GM12878 (cell line): ENCODE data around the gene CATSPERZ. TPM values are rescaled to one million over a fixed set of nuclear protein-coding genes. Genes with fewer than 3 reads are reported as not detected.
A peak's percentile ranks its signal among the peaks of the same experiment; 100 is the strongest.

Experiments
- ATAC-seq: fragments of 200-7000 bp; cut with Tn5 transposase; 3 replicates; pipeline ENCODE4 v1.9.1; 2020; ENCODE audit warnings: mild to moderate bottlenecking, moderate library complexity
- BruUV-seq: library from RNA; stranded (reverse); fragments of 400-500 nt; replicated peaks from 2 replicates; lab custom pipeline; 2021; lab: Mats Ljungman, UMichigan
- CTCF ChIA-PET: fragments of 300-600 bp; sonication (Branson Sonifier 250); formaldehyde crosslinking; extraction: SDS; loops from one replicate; lab custom pipeline; 2021; ENCODE audit warnings: inconsistent platforms; lab: Yijun Ruan, JAX
- POLR2A ChIA-PET: fragments of 350-600 bp; formaldehyde crosslinking; extraction: SDS; loops from one replicate; lab custom pipeline; 2021; ENCODE audit warnings: inconsistent platforms; lab: Charles Lee
- RAD21 ChIA-PET: fragments of 300-600 bp; sonication (Branson Sonifier 250); formaldehyde crosslinking; loops from one replicate; lab custom pipeline; 2023; ENCODE audit warnings: antibody characterized with exemption; ENCODE audit not compliant: unreplicated experiment; lab: Charles Lee
- SMC1A ChIA-PET: fragments of 300-600 bp; sonication (Branson Sonifier 250); formaldehyde crosslinking; loops from one replicate; lab custom pipeline; 2023; ENCODE audit not compliant: unreplicated experiment, uncharacterized antibody; lab: Charles Lee
- DNase-seq: peaks from one replicate; pipeline ENCODE4 v3.0.0-alpha.2; 2011; ENCODE audit warnings: low read depth, low spot score
- FAIRE-seq: peaks from 3 replicates; lab custom pipeline; 2011; peaks lifted over from hg19 to GRCh38; lab: Jason Lieb, UNC
- H2AFZ ChIP-seq: 2 replicates; pipeline ENCODE4 v1.6.0; 2011; ENCODE audit warnings: low read depth, low read length, control low read depth; ENCODE audit not compliant: control insufficient read depth
- H3K27ac ChIP-seq: 2 replicates; pipeline ENCODE4 v1.5.1; 2011; ENCODE audit warnings: control low read depth; ENCODE audit not compliant: control insufficient read depth, insufficient read depth
- H3K27me3 ChIP-seq, 2 experiments: replicated peaks in 1 of 2; 2 replicates each; pipeline versions ENCODE4 v1.6.0 to v1.6.1; 2011; ENCODE audit warnings: low read length in 1 of 2; ENCODE audit not compliant: control insufficient read depth in 2 of 2, insufficient read depth in 2 of 2
- H3K36me3 ChIP-seq, 2 experiments: 2 replicates each; pipeline ENCODE4 v1.5.1; 2011; ENCODE audit warnings: low read length in 1 of 2; ENCODE audit not compliant: control insufficient read depth in 2 of 2, insufficient read depth in 2 of 2
- H3K4me1 ChIP-seq: 2 replicates; pipeline ENCODE4 v1.6.1; 2011; ENCODE audit warnings: mild to moderate bottlenecking, low read length, moderate library complexity, mixed read lengths; ENCODE audit not compliant: control insufficient read depth, insufficient read depth
- H3K4me2 ChIP-seq: 2 replicates; pipeline ENCODE4 v1.6.0; 2011; ENCODE audit warnings: control low read depth; ENCODE audit not compliant: control insufficient read depth, insufficient read depth
- H3K4me3 ChIP-seq: fragments of 200-600 bp; sonication (generic); 2 replicates; pipeline ENCODE4 v1.5.1; 2016
- H3K79me2 ChIP-seq: 2 replicates; pipeline ENCODE4 v1.6.0; 2011; ENCODE audit warnings: low read length; ENCODE audit not compliant: control insufficient read depth, insufficient read depth
- H3K9ac ChIP-seq: 2 replicates; pipeline ENCODE4 v1.8.0; 2011; ENCODE audit warnings: low read length, control low read depth, mixed read lengths; ENCODE audit not compliant: control insufficient read depth, insufficient read depth
- H3K9me3 ChIP-seq: replicated peaks from 3 replicates; pipeline ENCODE4 v1.5.1; 2011; ENCODE audit warnings: mild to moderate bottlenecking, low read length; ENCODE audit not compliant: control insufficient read depth, insufficient read depth
- H4K20me1 ChIP-seq: 2 replicates; pipeline ENCODE4 v1.6.0; 2011; ENCODE audit not compliant: control insufficient read depth, insufficient read depth
- BHLHE40 ChIP-seq, 2 experiments: fragments of 450-650 bp in 1 of 2; IDR thresholded peaks; 2 replicates each; pipeline ENCODE4 v1.6.1; 2011 to 2017; ENCODE audit warnings: low read depth in 2 of 2, borderline replicate concordance in 1 of 2, improper control_type of control experiment in 1 of 2, low read length in 1 of 2, mild to moderate bottlenecking in 1 of 2
- CHD4 ChIP-seq: fragments of 200-600 bp; sonication (generic); IDR thresholded peaks from 2 replicates; pipeline ENCODE4 v1.6.1; 2016; ENCODE audit warnings: mild to moderate bottlenecking
- ETV6 ChIP-seq, 2 experiments: fragments of 450-650 bp in 1 of 2; IDR thresholded peaks in 1 of 2; conservative IDR thresholded peaks in 1 of 2; 2 replicates each; pipeline ENCODE4 v1.6.1; 2014; ENCODE audit warnings: antibody characterized with exemption in 1 of 2, borderline replicate concordance in 1 of 2, low read depth in 1 of 2, mild to moderate bottlenecking in 1 of 2, moderate library complexity in 1 of 2
- SMC3 ChIP-seq: IDR thresholded peaks from 2 replicates; pipeline ENCODE4 v1.6.1; 2011; ENCODE audit warnings: low read length, improper control_type of control experiment, borderline replicate concordance
- ZNF384 ChIP-seq: IDR thresholded peaks from 2 replicates; pipeline ENCODE4 v1.6.1; 2012; ENCODE audit warnings: low read depth, mild to moderate bottlenecking, low read length, improper control_type of control experiment, borderline replicate concordance
- WGBS: methylation state at CpG from one replicate; pipeline ENCODE4 v1.1.6; 2016; ENCODE audit warnings: low lambda C conversion rate; ENCODE audit not compliant: insufficient replicate concordance, insufficient coverage; ENCODE audit errors: missing lambda C conversion rate; 5-methylcytosine and 5-hydroxymethylcytosine counted together
- in situ Hi-C: fragments of 300-500 bp; cut with MboI; formaldehyde crosslinking; loops from 9 replicates; pipeline ENCODE4 v1.14.3; 2018; ENCODE audit warnings: mixed read lengths
- intact Hi-C: fragments of 100-400 bp; cut with micrococcal nuclease; formaldehyde crosslinking; loops from one replicate; pipeline ENCODE4 v1.14.2; 2022; ENCODE audit not compliant: unreplicated experiment
- polyA plus RNA-seq, 11 experiments: library from polyadenylated mRNA; depleted of rRNA in 4 of 11; unstranded in 6 of 11; stranded (reverse) in 5 of 11; fragments of >200 nt; fragmentation: Nextera tagmentation in 4 of 11; fragmentation: Illumina TruSeq in 1 of 11; extraction: Ambion mirVana in 4 of 11; extraction: Trizol in 1 of 11; gene quantifications; 1 replicate in 1 of 11; 2 replicates in 10 of 11; pipeline versions ENCODE4 v1.2.1 to v1.2.3, GENCODE V29; 2011 to 2016; ENCODE audit warnings: inconsistent platforms in 2 of 11, missing spikeins in 2 of 11, low read depth in 1 of 11
- total RNA-seq, 4 experiments: library from RNA; depleted of rRNA in 3 of 4; stranded (reverse); fragments of >200 nt in 3 of 4; fragmentation: Illumina TruSeq in 1 of 4; extraction: Trizol in 1 of 4; gene quantifications; 2 replicates each; pipeline versions ENCODE4 v1.2.1 to v1.2.3, GENCODE V29; 2013 to 2021
- TF ChIP-seq, protein P1 (sequence below): fragments of 450-650 bp; IDR thresholded peaks from 2 replicates; pipeline ENCODE4 v1.6.1; 2017; ENCODE audit warnings: antibody characterized with exemption, mild to moderate bottlenecking, moderate library complexity
- TF ChIP-seq, protein P2 (sequence below): IDR thresholded peaks from 2 replicates; pipeline ENCODE4 v1.6.1; 2012; ENCODE audit warnings: low read depth, low read length, improper control_type of control experiment

Gene CATSPERZ
- total and polyA plus RNA-seq, 10 of the 15 experiments (the other 5 are each of a cell fraction or from before 2014, with no cell fraction given): 0.12 to 0.31 TPM; not detected in 8

- ChIA-PET CTCF (interaction anchor here (2.8 to 3.6 kb wide), 2 partner anchors 7 to 31 kb away, joined by 18 to 19 read pairs; no protein-coding TSS in a partner anchor), RAD21 (interaction anchor here (0.7 to 2.0 kb wide), 3 partner anchors 10 to 30 kb away, joined by 3 to 6 read pairs (median 4); no protein-coding TSS in a partner anchor), POLR2A (interaction anchor here (0.6 to 1.5 kb wide), 4 partner anchors 11 to 339 kb away, joined by 3 to 6 read pairs (median 4); no protein-coding TSS in a partner anchor), SMC1A (no interaction called here)
- intact Hi-C loops: no loop called here
- in situ Hi-C loops: no loop called here
- ATAC-seq: peak; percentile 66
- Histone ChIP-seq H3K4me3 (no peak overlapping the region), H3K4me1 (no peaks in the 10 kb centered on the region), H3K79me2 (no peaks in the 10 kb centered on the region; the same call in 1 of the 2 replicates), H3K4me2 (no peak overlapping the region), H3K27me3 (no peaks in the 10 kb centered on the region), H3K9me3 (no peaks in the 10 kb centered on the region; the same call in 2 of the 3 replicates), H4K20me1 (no peaks in the 10 kb centered on the region), H3K27ac (no peak overlapping the region), H2AFZ (no peak overlapping the region), H3K9ac (no peak overlapping the region), H3K36me3 (peaks cover 0 to 2% of the 10 kb centered on the region in 2 experiments; a peak in 2 of 4 replicates)
- no peak for DNase-seq
- BruUV-seq: no TSS peak
- 85% methylated on average over 10 of the region's 11 CpGs for WGBS
- TF ChIP-seq ETV6 (conservative IDR thresholded peaks at IDR 0.05 in 1 of 2, IDR thresholded peaks at IDR 0.05 in 1 of 2; ENCODE audit: borderline replicate concordance in 1 of 2, low read depth in 1 of 2) (no peak), CHD4 (no peak), BHLHE40 (IDR thresholded peaks at IDR 0.05; ENCODE audit: borderline replicate concordance in 1 of 2, low read depth in 2 of 2, low read length in 1 of 2) (no peak), SMC3 (no peak), ZNF384 (peak; percentile 52; the same call in 1 of the 2 replicates)
- TF ChIP-seq, protein P1, sequence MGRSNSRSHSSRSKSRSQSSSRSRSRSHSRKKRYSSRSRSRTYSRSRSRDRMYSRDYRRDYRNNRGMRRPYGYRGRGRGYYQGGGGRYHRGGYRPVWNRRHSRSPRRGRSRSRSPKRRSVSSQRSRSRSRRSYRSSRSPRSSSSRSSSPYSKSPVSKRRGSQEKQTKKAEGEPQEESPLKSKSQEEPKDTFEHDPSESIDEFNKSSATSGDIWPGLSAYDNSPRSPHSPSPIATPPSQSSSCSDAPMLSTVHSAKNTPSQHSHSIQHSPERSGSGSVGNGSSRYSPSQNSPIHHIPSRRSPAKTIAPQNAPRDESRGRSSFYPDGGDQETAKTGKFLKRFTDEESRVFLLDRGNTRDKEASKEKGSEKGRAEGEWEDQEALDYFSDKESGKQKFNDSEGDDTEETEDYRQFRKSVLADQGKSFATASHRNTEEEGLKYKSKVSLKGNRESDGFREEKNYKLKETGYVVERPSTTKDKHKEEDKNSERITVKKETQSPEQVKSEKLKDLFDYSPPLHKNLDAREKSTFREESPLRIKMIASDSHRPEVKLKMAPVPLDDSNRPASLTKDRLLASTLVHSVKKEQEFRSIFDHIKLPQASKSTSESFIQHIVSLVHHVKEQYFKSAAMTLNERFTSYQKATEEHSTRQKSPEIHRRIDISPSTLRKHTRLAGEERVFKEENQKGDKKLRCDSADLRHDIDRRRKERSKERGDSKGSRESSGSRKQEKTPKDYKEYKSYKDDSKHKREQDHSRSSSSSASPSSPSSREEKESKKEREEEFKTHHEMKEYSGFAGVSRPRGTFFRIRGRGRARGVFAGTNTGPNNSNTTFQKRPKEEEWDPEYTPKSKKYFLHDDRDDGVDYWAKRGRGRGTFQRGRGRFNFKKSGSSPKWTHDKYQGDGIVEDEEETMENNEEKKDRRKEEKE: no peak
- TF ChIP-seq, protein P2, sequence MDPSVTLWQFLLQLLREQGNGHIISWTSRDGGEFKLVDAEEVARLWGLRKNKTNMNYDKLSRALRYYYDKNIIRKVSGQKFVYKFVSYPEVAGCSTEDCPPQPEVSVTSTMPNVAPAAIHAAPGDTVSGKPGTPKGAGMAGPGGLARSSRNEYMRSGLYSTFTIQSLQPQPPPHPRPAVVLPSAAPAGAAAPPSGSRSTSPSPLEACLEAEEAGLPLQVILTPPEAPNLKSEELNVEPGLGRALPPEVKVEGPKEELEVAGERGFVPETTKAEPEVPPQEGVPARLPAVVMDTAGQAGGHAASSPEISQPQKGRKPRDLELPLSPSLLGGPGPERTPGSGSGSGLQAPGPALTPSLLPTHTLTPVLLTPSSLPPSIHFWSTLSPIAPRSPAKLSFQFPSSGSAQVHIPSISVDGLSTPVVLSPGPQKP: no peak
- no peak for FAIRE-seq
Observed at GRCh38 chr11:64324692-64325469, 24.7 kb downstream of the CATSPERZ start.
